CD8-positive, alpha-beta memory T cell (primary cell): ENCODE data around the gene PTPRO. TPM values are rescaled to one million over a fixed set of nuclear protein-coding genes. Genes with fewer than 3 reads are reported as not detected.

Experiments used
- CTCF ChIA-PET: fragments of 350-600 bp; sonication (Branson Sonifier 250); formaldehyde crosslinking; loops from one replicate; lab custom pipeline; 2021; ENCODE audit warnings: antibody characterized with exemption; lab: Charles Lee
- POLR2A ChIA-PET: fragments of 350-600 bp; sonication (Branson Sonifier 250); formaldehyde crosslinking; loops from one replicate; lab custom pipeline; 2021; ENCODE audit warnings: antibody characterized with exemption; lab: Charles Lee
- DNase-seq, 5 donors: peaks; one replicate each; pipeline versions ENCODE4 v3.0.0 to v3.0.0-alpha.2; 2020 to 2022; ENCODE audit warnings: mixed read lengths in 1 of 5
- H3K27ac ChIP-seq: one replicate; pipeline ENCODE4 v1.7.0; 2013; ENCODE audit warnings: low read depth, mild to moderate bottlenecking, low read length, moderate library complexity
- H3K27me3 ChIP-seq: 2 replicates; pipeline ENCODE4 v1.7.0; 2013; ENCODE audit warnings: low read length, mild to moderate bottlenecking; ENCODE audit not compliant: insufficient read depth, poor library complexity, severe bottlenecking
- H3K36me3 ChIP-seq: 2 replicates; pipeline ENCODE4 v1.7.0; 2013; ENCODE audit warnings: mild to moderate bottlenecking, low read length, moderate library complexity; ENCODE audit not compliant: insufficient read depth
- H3K4me1 ChIP-seq: 2 replicates; pipeline ENCODE4 v1.7.0; 2013; ENCODE audit warnings: mild to moderate bottlenecking, low read length, moderate library complexity; ENCODE audit not compliant: insufficient read depth
- H3K4me3 ChIP-seq: 2 replicates; pipeline ENCODE4 v1.7.0; 2013; ENCODE audit warnings: mild to moderate bottlenecking, low read length
- H3K9me3 ChIP-seq: 2 replicates; pipeline ENCODE4 v1.7.0; 2013; ENCODE audit warnings: mild to moderate bottlenecking, low read length
- H3K27ac Mint-ChIP-seq, 8 donors: one replicate each; pipeline ENCODE4 v1.8.0; 2020 to 2021; ENCODE audit warnings: mixed read lengths in 8 of 8, mild to moderate bottlenecking in 6 of 8, inconsistent platforms in 3 of 8, moderate library complexity in 3 of 8
- H3K27me3 Mint-ChIP-seq, 2 donors: one replicate each; pipeline ENCODE4 v1.8.0; 2020 to 2021; ENCODE audit warnings: mixed read lengths in 2 of 2, mild to moderate bottlenecking in 1 of 2, moderate library complexity in 1 of 2
- H3K36me3 Mint-ChIP-seq, 3 donors: one replicate each; pipeline ENCODE4 v1.8.0; 2020 to 2021; ENCODE audit warnings: mixed read lengths in 3 of 3, inconsistent platforms in 1 of 3, mild to moderate bottlenecking in 1 of 3
- H3K4me1 Mint-ChIP-seq, 3 donors: one replicate each; pipeline ENCODE4 v1.8.0; 2020 to 2021; ENCODE audit warnings: mixed read lengths in 3 of 3, inconsistent platforms in 1 of 3, mild to moderate bottlenecking in 1 of 3
- H3K4me3 Mint-ChIP-seq, 7 donors: one replicate each; pipeline ENCODE4 v1.8.0; 2020 to 2021; ENCODE audit warnings: mixed read lengths in 7 of 7, mild to moderate bottlenecking in 6 of 7, moderate library complexity in 4 of 7, inconsistent platforms in 2 of 7
- H3K9me3 Mint-ChIP-seq, 5 donors: one replicate each; pipeline ENCODE4 v1.8.0; 2020 to 2022; ENCODE audit warnings: mixed read lengths in 5 of 5, mild to moderate bottlenecking in 3 of 5, moderate library complexity in 2 of 5, inconsistent platforms in 1 of 5
- polyA plus RNA-seq: library from polyadenylated mRNA; unstranded; fragments of 300-500 nt; fragmentation: Illumina TruSeq; gene quantifications from one replicate; pipeline ENCODE4 v1.2.3, GENCODE V29; 2021
- total RNA-seq, 2 experiments: library from RNA; stranded (reverse); gene quantifications; one replicate each; pipeline ENCODE4 v1.2.3, GENCODE V29; 2021

Gene PTPRO
- total and polyA plus RNA-seq, 3 experiments from 2014 or later, result 0.27 to 0.48 (median 0.47) TPM

DNA sequence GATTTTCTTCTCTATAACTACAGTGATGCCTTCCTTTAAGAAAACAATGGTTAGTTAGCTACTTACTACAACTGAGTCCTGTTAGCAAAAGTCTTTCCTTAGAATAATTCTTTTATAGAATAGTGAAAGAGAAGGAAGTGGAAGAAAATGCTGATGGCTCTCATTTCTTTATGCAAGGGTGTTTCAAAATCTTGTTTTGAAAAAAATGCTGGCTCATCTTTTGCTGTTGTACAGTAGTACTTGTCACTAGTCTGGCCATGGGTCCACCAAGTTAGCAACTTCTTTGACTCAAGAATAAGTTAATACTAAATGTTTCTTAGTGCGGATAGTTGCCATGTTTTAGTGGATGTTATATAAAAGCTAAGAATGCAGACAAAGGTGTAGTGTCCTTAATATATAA is 225.4 kb downstream of the PTPRO start:
- Histone ChIP-seq H3K36me3 (no peaks in the 10 kb centered on the region), H3K4me3 (no peak overlapping the region), H3K27ac (no peak overlapping the region), H3K27me3 (no peaks in the 10 kb centered on the region), H3K9me3 (no peaks in the 10 kb centered on the region), H3K4me1 (peaks cover 47% of the 10 kb centered on the region)
- CTCF ChIA-PET, result interaction anchor here (1.0 to 4.3 kb wide), 5 partner anchors 16 to 37 kb away, joined by 3 to 26 read pairs (median 6); no protein-coding TSS in a partner anchor
- peaks cover 15 to 35% (median 34%) of the 10 kb centered on the region in 3 donors for H3K4me1 Mint-ChIP-seq
- H3K36me3 Mint-ChIP-seq, result peaks cover 0 to 2% (median 0%) of the 10 kb centered on the region in 3 donors
- peak overlapping the region in 2 of 8 donors; percentile 48 to 54 for H3K27ac Mint-ChIP-seq
- H3K4me3 Mint-ChIP-seq, result no peak overlapping the region
- POLR2A ChIA-PET, result no interaction called here
- DNase-seq, result no peak
- no peaks in the 10 kb centered on the region for H3K9me3 Mint-ChIP-seq
- H3K27me3 Mint-ChIP-seq, result peaks cover 1 to 3% of the 10 kb centered on the region in 2 donors

DNA sequence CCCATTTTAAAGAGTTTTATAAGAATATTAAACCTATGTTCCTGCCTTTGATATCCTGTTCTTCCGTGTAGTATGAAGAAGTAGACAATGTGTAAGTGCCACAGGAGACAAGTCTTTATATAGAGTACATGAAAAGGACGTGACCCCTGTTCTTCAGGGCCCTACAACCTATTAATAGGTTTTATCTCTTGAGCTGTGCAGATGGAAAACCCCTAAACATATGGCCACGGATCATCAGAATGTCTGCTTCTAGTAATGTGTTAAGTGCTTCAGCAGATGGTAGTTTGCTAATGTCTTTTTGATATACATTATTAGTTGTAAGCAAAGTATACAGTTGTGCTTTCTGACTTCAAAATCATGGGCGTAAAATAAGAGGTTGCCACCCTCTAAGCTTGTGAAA is 228.5 kb downstream of the PTPRO start:
- Mint-ChIP-seq H3K9me3 (no peaks in the 10 kb centered on the region), H3K27ac (no peak overlapping the region), H3K4me1 (peaks cover 4 to 19% (median 19%) of the 10 kb centered on the region in 3 donors), H3K36me3 (peaks cover 0 to 2% (median 0%) of the 10 kb centered on the region in 3 donors), H3K27me3 (peaks cover 8 to 11% of the 10 kb centered on the region in 2 donors), H3K4me3 (no peak overlapping the region)
- POLR2A ChIA-PET, result no interaction called here
- peaks cover 26% of the 10 kb centered on the region for H3K4me1 ChIP-seq
- DNase-seq, result no peak
- no peak overlapping the region for H3K4me3 ChIP-seq
- no peaks in the 10 kb centered on the region for H3K9me3 ChIP-seq
- H3K36me3 ChIP-seq, result no peaks in the 10 kb centered on the region
- CTCF ChIA-PET, result interaction anchor here (1.0 kb wide), 1 partner anchor 18 kb away, joined by 4 read pairs; no protein-coding TSS in a partner anchor
- no peaks in the 10 kb centered on the region for H3K27me3 ChIP-seq
- no peak overlapping the region for H3K27ac ChIP-seq

DNA sequence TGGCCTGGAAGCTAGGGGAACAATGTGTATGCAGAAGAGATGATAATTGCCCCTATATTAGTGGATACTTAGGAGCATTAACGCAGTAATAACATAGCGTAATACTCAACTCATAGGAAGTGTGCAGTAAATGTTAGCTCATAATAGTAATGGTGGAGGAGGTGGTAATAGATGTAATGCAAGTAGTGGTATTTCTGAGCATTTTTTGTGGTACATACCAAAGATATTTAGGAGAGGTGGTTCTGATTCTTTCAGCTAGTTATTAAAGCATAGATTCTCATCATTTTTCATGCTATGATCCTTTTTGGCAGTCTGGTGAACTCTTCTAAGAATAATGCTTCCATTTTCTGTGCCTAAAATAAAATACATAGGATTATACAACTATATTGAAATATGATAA is 233.1 kb downstream of the PTPRO start:
- no peak overlapping the region for H3K4me3 Mint-ChIP-seq
- ChIA-PET POLR2A (no interaction called here), CTCF (interaction anchor here (0.9 kb wide), 1 partner anchor 23 kb away, joined by 3 read pairs; no protein-coding TSS in a partner anchor)
- Histone ChIP-seq H3K27ac (no peak overlapping the region), H3K9me3 (no peaks in the 10 kb centered on the region), H3K4me3 (no peak overlapping the region), H3K36me3 (no peaks in the 10 kb centered on the region), H3K4me1 (peaks cover 3% of the 10 kb centered on the region), H3K27me3 (no peaks in the 10 kb centered on the region)
- H3K9me3 Mint-ChIP-seq, result no peaks in the 10 kb centered on the region
- no peak overlapping the region for H3K27ac Mint-ChIP-seq
- H3K4me1 Mint-ChIP-seq, result no peaks in the 10 kb centered on the region
- no peak for DNase-seq
- peaks cover 0 to 2% (median 0%) of the 10 kb centered on the region in 3 donors for H3K36me3 Mint-ChIP-seq
- H3K27me3 Mint-ChIP-seq, result peaks cover 13 to 16% of the 10 kb centered on the region in 2 donors

DNA sequence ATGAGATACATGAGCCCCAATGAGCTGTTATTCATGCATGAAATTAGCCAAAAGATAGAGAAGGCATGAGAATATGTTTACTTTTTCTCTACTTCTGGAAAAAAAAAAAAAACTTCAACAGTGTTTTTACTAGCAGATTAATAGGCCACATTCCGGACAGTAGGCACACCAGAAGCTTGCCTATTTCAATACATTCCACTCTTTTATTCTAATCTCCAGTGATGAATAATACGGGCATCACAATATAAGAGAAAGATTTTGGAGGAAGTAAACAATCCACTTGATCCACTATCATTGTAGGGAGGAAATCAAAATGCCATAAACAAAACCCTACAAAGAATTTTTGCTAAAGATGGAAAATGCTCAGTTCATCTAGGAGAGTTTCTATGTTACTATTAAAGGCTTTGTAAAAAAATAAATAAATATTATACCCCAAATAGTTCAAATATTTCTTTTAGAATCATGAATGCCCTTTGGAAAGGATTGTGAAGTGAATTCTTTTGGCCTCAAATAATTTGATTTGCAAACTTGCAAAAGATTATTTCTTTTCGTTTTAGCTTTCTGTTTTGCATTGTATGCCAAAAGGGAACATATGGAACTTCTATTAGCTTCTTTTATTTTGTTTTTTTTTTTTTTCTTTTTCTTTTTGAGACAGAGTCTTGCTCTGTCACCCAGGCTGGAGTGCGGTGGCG is 234.2 kb downstream of the PTPRO start:
- no peaks in the 10 kb centered on the region for H3K9me3 ChIP-seq
- no peaks in the 10 kb centered on the region for H3K36me3 ChIP-seq
- no peak overlapping the region for H3K4me3 Mint-ChIP-seq
- H3K4me3 ChIP-seq, result no peak overlapping the region
- H3K27ac Mint-ChIP-seq, result no peak overlapping the region
- no peaks in the 10 kb centered on the region for H3K27me3 ChIP-seq
- H3K27ac ChIP-seq, result no peak overlapping the region
- no peaks in the 10 kb centered on the region for H3K9me3 Mint-ChIP-seq
- peaks cover 0 to under 1% (median 0%) of the 10 kb centered on the region in 3 donors for H3K4me1 Mint-ChIP-seq
- H3K27me3 Mint-ChIP-seq, result peaks cover 13 to 16% of the 10 kb centered on the region in 2 donors
- peaks cover 0 to 2% (median 0%) of the 10 kb centered on the region in 3 donors for H3K36me3 Mint-ChIP-seq
- DNase-seq, result no peak
- H3K4me1 ChIP-seq, result peaks cover 14% of the 10 kb centered on the region
- ChIA-PET POLR2A (no interaction called here), CTCF (interaction anchor here (1.0 to 1.3 kb wide), 2 partner anchors 14 to 28 kb away, joined by 3 to 4 read pairs; no protein-coding TSS in a partner anchor)

DNA sequence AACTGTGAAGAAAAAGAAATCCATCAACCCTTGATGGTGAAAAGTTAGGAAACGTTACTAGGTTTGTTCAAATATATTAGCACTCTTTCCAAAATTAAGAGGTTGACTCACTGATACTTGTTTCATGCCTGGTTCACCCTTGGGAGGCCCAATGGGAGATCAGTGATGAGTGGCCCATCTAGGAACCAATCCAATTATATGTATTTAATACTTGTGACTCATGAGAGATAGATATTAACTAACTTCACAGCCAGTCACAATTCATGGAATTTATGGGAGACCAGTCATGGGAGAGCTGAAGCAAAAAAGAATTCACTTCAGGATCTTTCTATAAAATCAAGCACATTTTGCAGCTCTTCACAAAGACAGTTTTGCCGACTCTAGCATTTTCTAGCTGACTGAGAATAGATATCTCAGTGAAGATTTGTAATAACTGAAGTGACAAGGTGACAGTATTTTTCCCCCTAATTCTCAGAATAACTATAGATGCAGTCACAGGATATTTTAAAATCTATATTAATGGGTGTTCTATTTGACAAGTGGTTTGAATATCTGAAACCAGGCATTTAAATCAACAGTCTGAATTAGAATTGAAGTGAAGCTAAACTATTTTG is 236.7 kb downstream of the PTPRO start:
- H3K36me3 Mint-ChIP-seq, result no peaks in the 10 kb centered on the region
- H3K4me1 Mint-ChIP-seq, result peaks cover 10 to 23% (median 20%) of the 10 kb centered on the region in 3 donors
- Histone ChIP-seq H3K36me3 (no peaks in the 10 kb centered on the region), H3K4me3 (no peak overlapping the region), H3K9me3 (no peaks in the 10 kb centered on the region), H3K4me1 (peaks cover 31% of the 10 kb centered on the region), H3K27ac (no peak overlapping the region), H3K27me3 (no peaks in the 10 kb centered on the region)
- H3K4me3 Mint-ChIP-seq, result no peak overlapping the region
- ChIA-PET POLR2A (no interaction called here), CTCF (no interaction called here)
- H3K27ac Mint-ChIP-seq, result no peak overlapping the region
- DNase-seq, result no peak
- no peaks in the 10 kb centered on the region for H3K9me3 Mint-ChIP-seq
- H3K27me3 Mint-ChIP-seq, result peaks cover 8 to 14% of the 10 kb centered on the region in 2 donors

DNA sequence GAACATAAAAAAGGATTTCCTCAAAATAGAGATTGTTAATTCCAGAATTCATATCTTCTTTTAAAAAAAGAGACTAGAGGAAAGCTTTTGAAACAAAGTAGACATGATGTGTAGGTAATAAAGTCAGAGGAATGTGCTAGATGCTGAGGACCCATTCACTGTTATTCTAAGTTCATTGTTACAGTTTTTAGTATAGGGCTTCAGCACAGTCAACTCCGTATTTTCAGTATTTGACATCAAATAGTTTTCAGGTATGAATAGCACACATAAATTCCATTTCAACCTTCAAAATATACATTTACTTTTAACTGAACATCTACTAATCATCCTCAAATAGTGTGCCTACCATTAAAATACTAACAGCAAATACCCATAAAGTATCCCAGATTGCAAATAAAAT is 239.1 kb downstream of the PTPRO start:
- Mint-ChIP-seq H3K4me3 (no peak overlapping the region), H3K27ac (peak overlapping the region in 1 of 8 donors; percentile 24), H3K36me3 (no peaks in the 10 kb centered on the region), H3K9me3 (no peaks in the 10 kb centered on the region), H3K4me1 (peaks cover 12 to 26% (median 24%) of the 10 kb centered on the region in 3 donors), H3K27me3 (peaks cover 4 to 18% of the 10 kb centered on the region in 2 donors)
- POLR2A ChIA-PET, result no interaction called here
- Histone ChIP-seq H3K4me3 (no peak overlapping the region), H3K36me3 (no peaks in the 10 kb centered on the region), H3K4me1 (peaks cover 41% of the 10 kb centered on the region), H3K27me3 (no peaks in the 10 kb centered on the region), H3K9me3 (no peaks in the 10 kb centered on the region), H3K27ac (no peak overlapping the region)
- CTCF ChIA-PET, result no interaction called here
- DNase-seq, result no peak

DNA sequence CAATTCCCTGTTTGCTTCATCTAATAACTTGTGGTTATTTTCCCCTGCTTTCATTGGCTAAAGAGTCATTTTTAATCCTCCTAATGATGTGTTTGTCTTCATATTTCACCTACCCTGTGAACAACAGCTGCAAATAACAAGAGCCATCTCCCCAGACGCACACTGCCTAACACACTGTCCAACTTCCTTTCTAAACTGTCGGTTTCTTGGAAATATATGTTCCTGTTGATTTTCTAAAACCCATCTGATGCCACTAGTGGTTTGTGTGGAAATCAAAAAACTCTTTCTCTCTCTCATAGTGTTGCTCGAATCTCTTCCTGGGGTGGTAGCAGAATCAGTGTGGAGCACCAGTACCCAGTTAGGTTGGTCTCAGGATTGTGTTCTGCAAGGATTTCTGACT is 240.0 kb downstream of the PTPRO start:
- Mint-ChIP-seq H3K4me1 (peaks cover 12 to 26% (median 24%) of the 10 kb centered on the region in 3 donors), H3K4me3 (peak overlapping the region in 4 of 7 donors; percentile 1 to 25 (median 4)), H3K36me3 (peaks cover 0 to 2% (median 0%) of the 10 kb centered on the region in 3 donors), H3K27me3 (peaks cover 10 to 24% of the 10 kb centered on the region in 2 donors), H3K9me3 (no peaks in the 10 kb centered on the region), H3K27ac (peak overlapping the region in 6 of 8 donors; percentile 0 to 74 (median 38))
- peaks cover 41% of the 10 kb centered on the region for H3K4me1 ChIP-seq
- no peak overlapping the region for H3K27ac ChIP-seq
- ChIA-PET CTCF (interaction anchor here (1.1 kb wide), 1 partner anchor 8 kb away, joined by 4 read pairs; no protein-coding TSS in a partner anchor), POLR2A (no interaction called here)
- DNase-seq, result peak in 1 of 5 donors; percentile 26
- H3K36me3 ChIP-seq, result no peaks in the 10 kb centered on the region
- no peaks in the 10 kb centered on the region for H3K9me3 ChIP-seq
- H3K27me3 ChIP-seq, result no peaks in the 10 kb centered on the region
- H3K4me3 ChIP-seq, result no peak overlapping the region
